Measurements from ENCODE around the gene SLC30A2.

DNA sequence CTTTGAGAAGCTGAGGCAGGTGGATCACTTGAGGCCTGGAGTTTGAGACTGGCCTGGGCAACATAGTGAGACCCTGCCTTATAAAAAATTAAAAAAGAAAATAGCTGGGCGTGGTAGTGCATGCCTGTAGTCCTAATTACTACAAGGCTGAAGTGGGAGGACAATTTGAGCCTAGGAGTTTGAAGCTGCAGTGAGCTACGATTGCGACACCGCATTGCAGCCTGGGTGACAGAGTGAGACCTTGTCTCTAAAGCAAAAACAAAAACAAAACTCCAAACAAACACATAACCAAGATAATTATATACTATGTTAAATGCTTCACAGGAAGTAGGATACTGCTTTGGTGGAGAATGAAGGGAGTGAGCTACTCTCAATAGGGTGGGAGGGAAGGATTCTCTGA, 42.7 kb downstream of the SLC30A2 start:
- TF ChIP-seq EZH2 (optimal IDR thresholded peaks at IDR 0.05; ENCODE audit: low read depth, low read length) (no peak), EZH2phosphoT487 (IDR thresholded peaks at IDR 0.05; ENCODE audit: low read length) (no peak)
- TF ChIP-seq, protein P1, sequence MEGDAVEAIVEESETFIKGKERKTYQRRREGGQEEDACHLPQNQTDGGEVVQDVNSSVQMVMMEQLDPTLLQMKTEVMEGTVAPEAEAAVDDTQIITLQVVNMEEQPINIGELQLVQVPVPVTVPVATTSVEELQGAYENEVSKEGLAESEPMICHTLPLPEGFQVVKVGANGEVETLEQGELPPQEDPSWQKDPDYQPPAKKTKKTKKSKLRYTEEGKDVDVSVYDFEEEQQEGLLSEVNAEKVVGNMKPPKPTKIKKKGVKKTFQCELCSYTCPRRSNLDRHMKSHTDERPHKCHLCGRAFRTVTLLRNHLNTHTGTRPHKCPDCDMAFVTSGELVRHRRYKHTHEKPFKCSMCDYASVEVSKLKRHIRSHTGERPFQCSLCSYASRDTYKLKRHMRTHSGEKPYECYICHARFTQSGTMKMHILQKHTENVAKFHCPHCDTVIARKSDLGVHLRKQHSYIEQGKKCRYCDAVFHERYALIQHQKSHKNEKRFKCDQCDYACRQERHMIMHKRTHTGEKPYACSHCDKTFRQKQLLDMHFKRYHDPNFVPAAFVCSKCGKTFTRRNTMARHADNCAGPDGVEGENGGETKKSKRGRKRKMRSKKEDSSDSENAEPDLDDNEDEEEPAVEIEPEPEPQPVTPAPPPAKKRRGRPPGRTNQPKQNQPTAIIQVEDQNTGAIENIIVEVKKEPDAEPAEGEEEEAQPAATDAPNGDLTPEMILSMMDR (IDR thresholded peaks at IDR 0.05; ENCODE audit: low read length), result no peak

All from MM.1S (cell line).